ENCODE measurements around the gene CCDC88C.

GRCh38 chr14:91358025-91358319 is 59.6 kb downstream of the CCDC88C start:
- TF ChIP-seq, protein P1, sequence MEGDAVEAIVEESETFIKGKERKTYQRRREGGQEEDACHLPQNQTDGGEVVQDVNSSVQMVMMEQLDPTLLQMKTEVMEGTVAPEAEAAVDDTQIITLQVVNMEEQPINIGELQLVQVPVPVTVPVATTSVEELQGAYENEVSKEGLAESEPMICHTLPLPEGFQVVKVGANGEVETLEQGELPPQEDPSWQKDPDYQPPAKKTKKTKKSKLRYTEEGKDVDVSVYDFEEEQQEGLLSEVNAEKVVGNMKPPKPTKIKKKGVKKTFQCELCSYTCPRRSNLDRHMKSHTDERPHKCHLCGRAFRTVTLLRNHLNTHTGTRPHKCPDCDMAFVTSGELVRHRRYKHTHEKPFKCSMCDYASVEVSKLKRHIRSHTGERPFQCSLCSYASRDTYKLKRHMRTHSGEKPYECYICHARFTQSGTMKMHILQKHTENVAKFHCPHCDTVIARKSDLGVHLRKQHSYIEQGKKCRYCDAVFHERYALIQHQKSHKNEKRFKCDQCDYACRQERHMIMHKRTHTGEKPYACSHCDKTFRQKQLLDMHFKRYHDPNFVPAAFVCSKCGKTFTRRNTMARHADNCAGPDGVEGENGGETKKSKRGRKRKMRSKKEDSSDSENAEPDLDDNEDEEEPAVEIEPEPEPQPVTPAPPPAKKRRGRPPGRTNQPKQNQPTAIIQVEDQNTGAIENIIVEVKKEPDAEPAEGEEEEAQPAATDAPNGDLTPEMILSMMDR (IDR thresholded peaks at IDR 0.05), result no peak
- no peak for TF ChIP-seq POLR2A (IDR thresholded peaks at IDR 0.05)
